ENCODE measurements around the gene SLC44A1.

SLC44A1 gene

GRCh38 chr9:105273731-105274130 lies 29.3 kb downstream of the SLC44A1 start:
- no peak for DNase-seq (ENCODE audit: low spot score)

GRCh38 chr9:105275111-105275510 lies 30.7 kb downstream of the SLC44A1 start:
- no peak for DNase-seq (ENCODE audit: low spot score)

- no peak for DNase-seq (ENCODE audit: low spot score)
Measured at GRCh38 chr9:105275938-105276337, 31.5 kb downstream of the SLC44A1 start.

- no peak for DNase-seq (ENCODE audit: low spot score)
Measured at GRCh38 chr9:105278751-105279150, 34.3 kb downstream of the SLC44A1 start.

- peak; percentile 72 for DNase-seq (ENCODE audit: low spot score)
Measured at GRCh38 chr9:105280691-105281090, 36.2 kb downstream of the SLC44A1 start.

- DNase-seq (ENCODE audit: low spot score), result no peak
Measured at GRCh38 chr9:105281272-105281671, 36.8 kb downstream of the SLC44A1 start.

- no peak for DNase-seq (ENCODE audit: low spot score)
Measured at GRCh38 chr9:105281926-105282325, 37.5 kb downstream of the SLC44A1 start.

- no peak for DNase-seq (ENCODE audit: low spot score)
Measured at GRCh38 chr9:105282870-105283621, 38.6 kb downstream of the SLC44A1 start.

- no peak for DNase-seq (ENCODE audit: low spot score)
Measured at GRCh38 chr9:105283795-105284194, 39.3 kb downstream of the SLC44A1 start.

- DNase-seq (ENCODE audit: low spot score), result no peak
Measured at GRCh38 chr9:105284463-105284862, 40.0 kb downstream of the SLC44A1 start.

GRCh38 chr9:105286098-105286497 lies 41.6 kb downstream of the SLC44A1 start:
- DNase-seq (ENCODE audit: low spot score), result no peak

GRCh38 chr9:105289305-105289704 lies 44.9 kb downstream of the SLC44A1 start:
- no peak for DNase-seq (ENCODE audit: low spot score)

- no peak for DNase-seq (ENCODE audit: low spot score)
Measured at GRCh38 chr9:105290418-105290817, 46.0 kb downstream of the SLC44A1 start.

- no peak for DNase-seq (ENCODE audit: low spot score)
Measured at GRCh38 chr9:105290954-105291353, 46.5 kb downstream of the SLC44A1 start.

GRCh38 chr9:105291422-105291859 lies 47.0 kb downstream of the SLC44A1 start:
- no peak for DNase-seq (ENCODE audit: low spot score)

GRCh38 chr9:105291938-105292337 lies 47.5 kb downstream of the SLC44A1 start:
- no peak for DNase-seq (ENCODE audit: low spot score)

- no peak for DNase-seq (ENCODE audit: low spot score)
Measured at GRCh38 chr9:105293408-105293807, 49.0 kb downstream of the SLC44A1 start.

GRCh38 chr9:105295201-105295550 lies 50.7 kb downstream of the SLC44A1 start:
- DNase-seq (ENCODE audit: low spot score), result no peak

GRCh38 chr9:105295986-105296385 lies 51.5 kb downstream of the SLC44A1 start:
- DNase-seq (ENCODE audit: low spot score), result no peak

GRCh38 chr9:105296445-105296844 lies 52.0 kb downstream of the SLC44A1 start:
- DNase-seq (ENCODE audit: low spot score), result no peak

GRCh38 chr9:105296877-105297287 lies 52.4 kb downstream of the SLC44A1 start:
- peak; percentile 83 for DNase-seq (ENCODE audit: low spot score)

GRCh38 chr9:105297442-105298075 lies 53.1 kb downstream of the SLC44A1 start:
- no peak for DNase-seq (ENCODE audit: low spot score)

GRCh38 chr9:105299190-105299854 lies 54.9 kb downstream of the SLC44A1 start:
- peak; percentile 93 for DNase-seq (ENCODE audit: low spot score)
